ENCODE measurements around the gene SLC25A17.

DNA sequence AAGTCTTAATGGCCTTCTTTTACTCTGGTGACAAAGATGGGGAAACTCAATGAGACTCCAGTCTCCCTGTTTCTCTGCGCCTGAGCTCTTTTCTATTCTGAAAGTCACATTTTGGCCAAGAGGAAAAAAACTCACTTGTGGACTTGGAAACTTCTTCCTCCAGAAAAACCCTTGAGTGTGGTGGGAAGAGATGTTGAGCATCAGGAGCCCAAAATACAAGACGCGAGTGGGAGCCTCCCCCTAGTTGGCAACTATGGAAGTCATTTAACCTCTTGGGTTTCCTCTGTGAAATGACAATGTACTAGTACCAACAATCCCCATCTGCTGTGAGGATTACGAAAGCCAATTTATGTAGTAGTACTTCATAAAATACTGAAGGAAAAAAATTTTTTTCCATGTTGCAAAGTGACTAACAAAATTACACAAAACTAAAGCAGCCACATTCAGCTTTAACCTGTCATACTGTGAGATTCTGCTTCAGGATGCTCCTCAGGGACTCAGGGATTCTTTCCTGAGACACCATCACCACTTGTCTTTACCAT, 524 bp upstream of the SLC25A17 start:
- TF ChIP-seq EZH2 (IDR thresholded peaks at IDR 0.05; ENCODE audit: low read length) (no peak), CTCF (optimal IDR thresholded peaks at IDR 0.05 in 1 of 3, IDR thresholded peaks at IDR 0.05 in 1 of 3, conservative IDR thresholded peaks at IDR 0.05 in 1 of 3; ENCODE audit: extremely low read depth in 1 of 3, insufficient read depth in 2 of 3, low read length in 3 of 3) (no peak)
